ENCODE data around the gene RBMS3.
"Not testable (repeated sequence)": the region's sequence is repeated elsewhere in the genome, so short reads cannot be mapped to it uniquely, and the experiment has no call there.

Gene RBMS3

GRCh38 chr3:29337565-29337964, 56.7 kb downstream of the RBMS3 start:
- no peaks in the 10 kb centered on the region for H3K4me1 Mint-ChIP-seq
- no peaks in the 10 kb centered on the region for H3K9me3 Mint-ChIP-seq
- H3K27me3 Mint-ChIP-seq: no peaks in the 10 kb centered on the region
- DNase-seq (no peak), ATAC-seq (no peak)
- H3K27ac Mint-ChIP-seq: no peak overlapping the region
- H3K4me3 Mint-ChIP-seq: no peak overlapping the region

- Mint-ChIP-seq H3K9me3 (no peaks in the 10 kb centered on the region), H3K27ac (no peak overlapping the region), H3K4me1 (no peaks in the 10 kb centered on the region), H3K4me3 (no peak overlapping the region), H3K27me3 (no peaks in the 10 kb centered on the region)
- ATAC-seq: no peak
- DNase-seq: no peak
Observed at GRCh38 chr3:29338377-29338776, 57.5 kb downstream of the RBMS3 start.

GRCh38 chr3:29339016-29339833, 58.4 kb downstream of the RBMS3 start:
- no peaks in the 10 kb centered on the region for H3K27me3 Mint-ChIP-seq
- ATAC-seq: no peak
- H3K4me3 Mint-ChIP-seq: no peak overlapping the region
- H3K27ac Mint-ChIP-seq: peak overlapping the region in 1 of 2 donors; percentile 47
- H3K9me3 Mint-ChIP-seq: no peaks in the 10 kb centered on the region
- DNase-seq: no peak
- H3K4me1 Mint-ChIP-seq: no peaks in the 10 kb centered on the region

GRCh38 chr3:29344154-29344553, 63.3 kb downstream of the RBMS3 start:
- no peaks in the 10 kb centered on the region for H3K27me3 Mint-ChIP-seq

GRCh38 chr3:29344935-29345334, 64.1 kb downstream of the RBMS3 start:
- Mint-ChIP-seq H3K27me3 (no peaks in the 10 kb centered on the region), H3K4me3 (no peak overlapping the region), H3K27ac (no peak overlapping the region), H3K4me1 (no peaks in the 10 kb centered on the region), H3K9me3 (no peaks in the 10 kb centered on the region)
- no peak for DNase-seq
- no peak for ATAC-seq

More at GRCh38 chr3:29344154-29344553, 63.3 kb downstream of the RBMS3 start:
- no peak for ATAC-seq
- Mint-ChIP-seq H3K4me1 (no peaks in the 10 kb centered on the region), H3K27ac (no peak overlapping the region), H3K4me3 (no peak overlapping the region), H3K9me3 (no peaks in the 10 kb centered on the region)
- DNase-seq: no peak

- Mint-ChIP-seq H3K9me3 (no peaks in the 10 kb centered on the region), H3K27me3 (no peaks in the 10 kb centered on the region), H3K27ac (no peak overlapping the region), H3K4me3 (no peak overlapping the region), H3K4me1 (no peaks in the 10 kb centered on the region)
- no peak for DNase-seq
- no peak for ATAC-seq
Observed at GRCh38 chr3:29345516-29346300, 64.8 kb downstream of the RBMS3 start.

GRCh38 chr3:29346828-29347227, 66.0 kb downstream of the RBMS3 start:
- no peaks in the 10 kb centered on the region for H3K9me3 Mint-ChIP-seq
- H3K27ac Mint-ChIP-seq: no peak overlapping the region
- no peaks in the 10 kb centered on the region for H3K4me1 Mint-ChIP-seq
- H3K4me3 Mint-ChIP-seq: no peak overlapping the region
- no peaks in the 10 kb centered on the region for H3K27me3 Mint-ChIP-seq
- DNase-seq (no peak), ATAC-seq (no peak)

GRCh38 chr3:29347412-29347811, 66.5 kb downstream of the RBMS3 start:
- Mint-ChIP-seq H3K4me1 (no peaks in the 10 kb centered on the region), H3K27ac (no peak overlapping the region), H3K27me3 (no peaks in the 10 kb centered on the region), H3K4me3 (no peak overlapping the region), H3K9me3 (no peaks in the 10 kb centered on the region)
- ATAC-seq: no peak
- no peak for DNase-seq

- Mint-ChIP-seq H3K4me1 (no peaks in the 10 kb centered on the region), H3K27me3 (no peaks in the 10 kb centered on the region), H3K9me3 (no peaks in the 10 kb centered on the region), H3K27ac (no peak overlapping the region), H3K4me3 (no peak overlapping the region)
- DNase-seq (no peak), ATAC-seq (no peak)
Observed at GRCh38 chr3:29348316-29348715, 67.4 kb downstream of the RBMS3 start.

GRCh38 chr3:29349049-29349448, 68.2 kb downstream of the RBMS3 start:
- H3K9me3 Mint-ChIP-seq: no peaks in the 10 kb centered on the region
- no peak overlapping the region for H3K4me3 Mint-ChIP-seq
- no peak for DNase-seq
- ATAC-seq: no peak
- no peaks in the 10 kb centered on the region for H3K27me3 Mint-ChIP-seq
- no peaks in the 10 kb centered on the region for H3K4me1 Mint-ChIP-seq
- peak overlapping the region in 1 of 2 donors; percentile 28 for H3K27ac Mint-ChIP-seq

GRCh38 chr3:29353807-29354206, 72.9 kb downstream of the RBMS3 start:
- ATAC-seq (no peak), DNase-seq (no peak)
- Mint-ChIP-seq H3K27me3 (no peaks in the 10 kb centered on the region), H3K9me3 (no peaks in the 10 kb centered on the region), H3K27ac (no peak overlapping the region), H3K4me1 (no peaks in the 10 kb centered on the region), H3K4me3 (no peak overlapping the region)

- H3K4me3 Mint-ChIP-seq: no peak overlapping the region
- ATAC-seq: no peak
- no peak for DNase-seq
- peak overlapping the region in 1 of 2 donors; percentile 40 for H3K27ac Mint-ChIP-seq
- no peaks in the 10 kb centered on the region for H3K27me3 Mint-ChIP-seq
- H3K9me3 Mint-ChIP-seq: no peaks in the 10 kb centered on the region
- no peaks in the 10 kb centered on the region for H3K4me1 Mint-ChIP-seq
Observed at GRCh38 chr3:29354894-29355293, 74.0 kb downstream of the RBMS3 start.

- ATAC-seq (no peak), DNase-seq (no peak)
- no peaks in the 10 kb centered on the region for H3K4me1 Mint-ChIP-seq
- no peaks in the 10 kb centered on the region for H3K9me3 Mint-ChIP-seq
- no peak overlapping the region for H3K27ac Mint-ChIP-seq
- H3K4me3 Mint-ChIP-seq: no peak overlapping the region
- H3K27me3 Mint-ChIP-seq: no peaks in the 10 kb centered on the region
Observed at GRCh38 chr3:29356062-29356461, 75.2 kb downstream of the RBMS3 start.

- not testable (repeated sequence) for H3K4me1 Mint-ChIP-seq, H3K4me3 Mint-ChIP-seq, H3K27me3 Mint-ChIP-seq, DNase-seq, H3K27ac Mint-ChIP-seq, ATAC-seq
- peaks cover 0 to 20% of the 10 kb centered on the region in 2 donors for H3K9me3 Mint-ChIP-seq
Observed at GRCh38 chr3:29360289-29360688, 79.4 kb downstream of the RBMS3 start.

GRCh38 chr3:29363110-29363509, 82.2 kb downstream of the RBMS3 start:
- H3K27me3 Mint-ChIP-seq: peaks cover 9% of the 10 kb centered on the region
- H3K27ac Mint-ChIP-seq: no peak overlapping the region
- no peak for DNase-seq
- H3K4me1 Mint-ChIP-seq: no peaks in the 10 kb centered on the region
- no peak overlapping the region for H3K4me3 Mint-ChIP-seq
- no peak for ATAC-seq
- peaks cover 0 to 20% of the 10 kb centered on the region in 2 donors for H3K9me3 Mint-ChIP-seq

- Mint-ChIP-seq H3K27ac (no peak overlapping the region), H3K4me1 (peaks cover 8% of the 10 kb centered on the region), H3K27me3 (peaks cover 8% of the 10 kb centered on the region), H3K9me3 (no peaks in the 10 kb centered on the region), H3K4me3 (no peak overlapping the region)
- ATAC-seq: no peak
- no peak for DNase-seq
Observed at GRCh38 chr3:29370021-29370420, 89.2 kb downstream of the RBMS3 start.
